GM18526 (cell line): ENCODE results near the gene IP6K1.
A peak's percentile ranks its signal among the peaks of the same experiment; 100 is the strongest.

Experiments used
- POLR2A ChIP-seq: IDR thresholded peaks from 3 replicates; pipeline ENCODE4 v1.6.1; 2011; ENCODE audit not compliant: insufficient read length; ENCODE audit errors: extremely low read depth

IP6K1 gene

GRCh38 chr3:49721896-49722781, 64.2 kb downstream of the IP6K1 start:
- no peak for TF ChIP-seq POLR2A

GRCh38 chr3:49721596-49721895, 64.8 kb downstream of the IP6K1 start:
- no peak for TF ChIP-seq POLR2A

- TF ChIP-seq POLR2A = peak; percentile 6
Observed at GRCh38 chr3:49720855-49721595, 65.3 kb downstream of the IP6K1 start.

GRCh38 chr3:49719214-49719884, 67.0 kb downstream of the IP6K1 start, which contains the start of gene AMIGO3:
Gene AMIGO3 (minus strand): TSS chr3:49719684. CDS start chr3:49719465, 219 bp downstream.
- peak; percentile 91 for TF ChIP-seq POLR2A

- no peak for TF ChIP-seq POLR2A
Observed at GRCh38 chr3:49718858-49719213, 67.5 kb downstream of the IP6K1 start.

GRCh38 chr3:49717959-49718857, 68.1 kb downstream of the IP6K1 start:
- TF ChIP-seq POLR2A = peak; percentile 24

GRCh38 chr3:49717211-49717958, 69.0 kb downstream of the IP6K1 start:
- TF ChIP-seq POLR2A = no peak

- no peak for TF ChIP-seq POLR2A
Observed at GRCh38 chr3:49716691-49717210, 69.6 kb downstream of the IP6K1 start.

GRCh38 chr3:49716169-49716568, 70.2 kb downstream of the IP6K1 start:
- TF ChIP-seq POLR2A = no peak

- TF ChIP-seq POLR2A = no peak
Observed at GRCh38 chr3:49715611-49716121, 70.7 kb downstream of the IP6K1 start.

- TF ChIP-seq POLR2A = no peak
Observed at GRCh38 chr3:49714728-49715550, 71.4 kb downstream of the IP6K1 start.

GRCh38 chr3:49713336-49714105, 72.8 kb downstream of the IP6K1 start:
- TF ChIP-seq POLR2A = no peak
